GM12878 (cell line): ENCODE results near the gene GALNT3. TPM values are rescaled to one million over a fixed set of nuclear protein-coding genes. Genes with fewer than 3 reads are reported as not detected.

ENCODE experiments used
- ATAC-seq: fragments of 200-7000 bp; cut with Tn5 transposase; 3 replicates; pipeline ENCODE4 v1.9.1; 2020; ENCODE audit warnings: mild to moderate bottlenecking, moderate library complexity
- BruUV-seq: library from RNA; stranded (reverse); fragments of 400-500 nt; replicated peaks from 2 replicates; lab custom pipeline; 2021; lab: Mats Ljungman, UMichigan
- CTCF ChIA-PET: fragments of 300-600 bp; sonication (Branson Sonifier 250); formaldehyde crosslinking; extraction: SDS; loops from one replicate; lab custom pipeline; 2021; ENCODE audit warnings: inconsistent platforms; lab: Yijun Ruan, JAX
- POLR2A ChIA-PET: fragments of 350-600 bp; formaldehyde crosslinking; extraction: SDS; loops from one replicate; lab custom pipeline; 2021; ENCODE audit warnings: inconsistent platforms; lab: Charles Lee
- RAD21 ChIA-PET: fragments of 300-600 bp; sonication (Branson Sonifier 250); formaldehyde crosslinking; loops from one replicate; lab custom pipeline; 2023; ENCODE audit warnings: antibody characterized with exemption; ENCODE audit not compliant: unreplicated experiment; lab: Charles Lee
- SMC1A ChIA-PET: fragments of 300-600 bp; sonication (Branson Sonifier 250); formaldehyde crosslinking; loops from one replicate; lab custom pipeline; 2023; ENCODE audit not compliant: unreplicated experiment, uncharacterized antibody; lab: Charles Lee
- DNase-seq: peaks from one replicate; pipeline ENCODE4 v3.0.0-alpha.2; 2011; ENCODE audit warnings: low read depth, low spot score
- FAIRE-seq: peaks from 3 replicates; lab custom pipeline; 2011; peaks lifted over from hg19 to GRCh38; lab: Jason Lieb, UNC
- H2AFZ ChIP-seq: 2 replicates; pipeline ENCODE4 v1.6.0; 2011; ENCODE audit warnings: low read depth, low read length, control low read depth; ENCODE audit not compliant: control insufficient read depth
- H3K27ac ChIP-seq: 2 replicates; pipeline ENCODE4 v1.5.1; 2011; ENCODE audit warnings: control low read depth; ENCODE audit not compliant: control insufficient read depth, insufficient read depth
- H3K27me3 ChIP-seq, 2 experiments: replicated peaks in 1 of 2; 2 replicates each; pipeline versions ENCODE4 v1.6.0 to v1.6.1; 2011; ENCODE audit warnings: low read length in 1 of 2; ENCODE audit not compliant: control insufficient read depth in 2 of 2, insufficient read depth in 2 of 2
- H3K36me3 ChIP-seq, 2 experiments: 2 replicates each; pipeline ENCODE4 v1.5.1; 2011; ENCODE audit warnings: low read length in 1 of 2; ENCODE audit not compliant: control insufficient read depth in 2 of 2, insufficient read depth in 2 of 2
- H3K4me1 ChIP-seq: 2 replicates; pipeline ENCODE4 v1.6.1; 2011; ENCODE audit warnings: mild to moderate bottlenecking, low read length, moderate library complexity, mixed read lengths; ENCODE audit not compliant: control insufficient read depth, insufficient read depth
- H3K4me2 ChIP-seq: 2 replicates; pipeline ENCODE4 v1.6.0; 2011; ENCODE audit warnings: control low read depth; ENCODE audit not compliant: control insufficient read depth, insufficient read depth
- H3K4me3 ChIP-seq: fragments of 200-600 bp; sonication (generic); 2 replicates; pipeline ENCODE4 v1.5.1; 2016
- H3K79me2 ChIP-seq: 2 replicates; pipeline ENCODE4 v1.6.0; 2011; ENCODE audit warnings: low read length; ENCODE audit not compliant: control insufficient read depth, insufficient read depth
- H3K9ac ChIP-seq: 2 replicates; pipeline ENCODE4 v1.8.0; 2011; ENCODE audit warnings: low read length, control low read depth, mixed read lengths; ENCODE audit not compliant: control insufficient read depth, insufficient read depth
- H3K9me3 ChIP-seq: replicated peaks from 3 replicates; pipeline ENCODE4 v1.5.1; 2011; ENCODE audit warnings: mild to moderate bottlenecking, low read length; ENCODE audit not compliant: control insufficient read depth, insufficient read depth
- H4K20me1 ChIP-seq: 2 replicates; pipeline ENCODE4 v1.6.0; 2011; ENCODE audit not compliant: control insufficient read depth, insufficient read depth
- ASH2L ChIP-seq: fragments of 300-600, 200-600 bp; sonication (generic); IDR thresholded peaks from 2 replicates; pipeline ENCODE4 v1.6.1; 2017; ENCODE audit warnings: low read depth, mild to moderate bottlenecking, borderline replicate concordance
- CHD1 ChIP-seq: IDR thresholded peaks from 2 replicates; pipeline ENCODE4 v1.6.1; 2012; ENCODE audit warnings: low read depth, low read length, improper control_type of control experiment
- EP300 ChIP-seq, 2 experiments: fragments of 150-350 bp in 1 of 2; IDR thresholded peaks; 2 replicates each; pipeline ENCODE4 v1.6.1; 2011 to 2012; ENCODE audit warnings: low read depth in 2 of 2, low read length in 2 of 2, borderline replicate concordance in 1 of 2, improper control_type of control experiment in 1 of 2, inconsistent platforms in 1 of 2; ENCODE audit not compliant: control insufficient read depth in 1 of 2
- EZH2 ChIP-seq: IDR thresholded peaks from 2 replicates; pipeline ENCODE4 v1.6.1; 2012; ENCODE audit warnings: low read depth, mild to moderate bottlenecking, control low read depth, inconsistent platforms, low read length, borderline replicate concordance; ENCODE audit not compliant: control insufficient read depth
- RAD21 ChIP-seq: IDR thresholded peaks from 2 replicates; pipeline ENCODE4 v1.6.1; 2011; ENCODE audit warnings: mild to moderate bottlenecking, low read depth, low read length, moderate library complexity; ENCODE audit not compliant: insufficient read depth
- RAD51 ChIP-seq: fragments of 450-650 bp; IDR thresholded peaks from 2 replicates; pipeline ENCODE4 v1.6.1; 2016; ENCODE audit warnings: moderate library complexity, mild to moderate bottlenecking, inconsistent platforms
- SMC3 ChIP-seq: IDR thresholded peaks from 2 replicates; pipeline ENCODE4 v1.6.1; 2011; ENCODE audit warnings: low read length, improper control_type of control experiment, borderline replicate concordance
- ZNF217 ChIP-seq: fragments of 450-650 bp; IDR thresholded peaks from 2 replicates; pipeline ENCODE4 v1.6.1; 2017; ENCODE audit warnings: antibody characterized with exemption, mild to moderate bottlenecking
- ZNF384 ChIP-seq: IDR thresholded peaks from 2 replicates; pipeline ENCODE4 v1.6.1; 2012; ENCODE audit warnings: low read depth, mild to moderate bottlenecking, low read length, improper control_type of control experiment, borderline replicate concordance
- WGBS: methylation state at CpG from one replicate; pipeline ENCODE4 v1.1.6; 2016; ENCODE audit warnings: low lambda C conversion rate; ENCODE audit not compliant: insufficient replicate concordance, insufficient coverage; ENCODE audit errors: missing lambda C conversion rate; 5-methylcytosine and 5-hydroxymethylcytosine counted together
- in situ Hi-C: fragments of 300-500 bp; cut with MboI; formaldehyde crosslinking; loops from 9 replicates; pipeline ENCODE4 v1.14.3; 2018; ENCODE audit warnings: mixed read lengths
- intact Hi-C: fragments of 100-400 bp; cut with micrococcal nuclease; formaldehyde crosslinking; loops from one replicate; pipeline ENCODE4 v1.14.2; 2022; ENCODE audit not compliant: unreplicated experiment
- polyA plus RNA-seq, 11 experiments: library from polyadenylated mRNA; depleted of rRNA in 4 of 11; unstranded in 6 of 11; stranded (reverse) in 5 of 11; fragments of >200 nt; fragmentation: Nextera tagmentation in 4 of 11; fragmentation: Illumina TruSeq in 1 of 11; extraction: Ambion mirVana in 4 of 11; extraction: Trizol in 1 of 11; gene quantifications; 1 replicate in 1 of 11; 2 replicates in 10 of 11; pipeline versions ENCODE4 v1.2.1 to v1.2.3, GENCODE V29; 2011 to 2016; ENCODE audit warnings: inconsistent platforms in 2 of 11, missing spikeins in 2 of 11, low read depth in 1 of 11
- total RNA-seq, 4 experiments: library from RNA; depleted of rRNA in 3 of 4; stranded (reverse); fragments of >200 nt in 3 of 4; fragmentation: Illumina TruSeq in 1 of 4; extraction: Trizol in 1 of 4; gene quantifications; 2 replicates each; pipeline versions ENCODE4 v1.2.1 to v1.2.3, GENCODE V29; 2013 to 2021
- TF ChIP-seq, protein P1 (sequence below): IDR thresholded peaks from 2 replicates; pipeline ENCODE4 v1.6.1; 2012; ENCODE audit warnings: low read depth, low read length, improper control_type of control experiment
- TF ChIP-seq, protein P2 (sequence below), 3 experiments: IDR thresholded peaks in 2 of 3; conservative IDR thresholded peaks in 1 of 3; 2 replicates each; pipeline ENCODE4 v1.5.1; 2011; ENCODE audit warnings: low read depth in 3 of 3, low read length in 3 of 3, mild to moderate bottlenecking in 3 of 3, control low read depth in 2 of 3, moderate library complexity in 2 of 3, inconsistent platforms in 1 of 3, mixed read lengths in 1 of 3; ENCODE audit not compliant: control insufficient read depth in 2 of 3, insufficient read depth in 1 of 3; ENCODE audit errors: extremely low read depth in 1 of 3
- TF ChIP-seq, protein P3 (sequence below): fragments of 150-350 bp; IDR thresholded peaks from 2 replicates; pipeline ENCODE4 v1.6.1; 2016; ENCODE audit warnings: low read depth, low read length

Gene GALNT3
- total and polyA plus RNA-seq, 10 of the 15 experiments (the other 5 are each of a cell fraction or from before 2014, with no cell fraction given), result 0.53 to 3.7 (median 1.1) TPM

DNA sequence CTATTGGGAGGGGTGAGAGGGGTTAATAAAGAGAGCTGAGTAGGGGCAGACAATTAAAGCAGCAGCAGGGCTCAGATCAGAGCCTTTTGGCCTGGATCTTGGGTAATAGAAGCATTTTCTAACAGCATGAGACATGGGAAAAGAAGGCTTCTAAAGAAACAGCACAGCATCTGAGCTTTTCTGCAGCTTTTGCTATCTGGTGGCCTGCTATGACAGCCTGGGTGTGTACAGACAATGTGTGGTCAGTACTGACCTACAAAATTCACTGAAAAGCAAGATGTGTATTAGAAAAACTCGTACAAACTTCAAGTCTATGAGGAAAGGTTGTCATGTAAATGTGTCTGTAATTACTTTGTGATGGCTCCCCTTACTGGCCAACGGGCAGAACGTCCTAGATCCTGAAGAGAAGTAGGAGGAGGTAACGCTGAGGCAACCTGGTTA, 95.6 kb downstream of the GALNT3 start:
- Histone ChIP-seq H2AFZ (no peak overlapping the region), H3K79me2 (no peaks in the 10 kb centered on the region), H4K20me1 (no peaks in the 10 kb centered on the region), H3K9ac (no peak overlapping the region), H3K27ac (no peak overlapping the region), H3K4me1 (no peaks in the 10 kb centered on the region), H3K27me3 (no peaks in the 10 kb centered on the region), H3K4me3 (no peak overlapping the region), H3K36me3 (no peaks in the 10 kb centered on the region), H3K4me2 (no peak overlapping the region), H3K9me3 (no peaks in the 10 kb centered on the region)
- FAIRE-seq, result peak; percentile 69
- ChIA-PET POLR2A (interaction anchor here (1.1 to 1.3 kb wide), 2 partner anchors 19 to 134 kb away, joined by 3 to 4 read pairs; no protein-coding TSS in a partner anchor), RAD21 (interaction anchor here (0.7 to 3.6 kb wide), 22 partner anchors 17 to 459 kb away, joined by 3 to 42 read pairs (median 5); partner anchors contain the start of gene SCN2A), CTCF (interaction anchor here (0.7 to 7.6 kb wide), 35 partner anchors 9 to 296 kb away, joined by 3 to 105 read pairs (median 4); no protein-coding TSS in a partner anchor), SMC1A (interaction anchor here (0.7 to 6.8 kb wide), 46 partner anchors 11 to 307 kb away, joined by 3 to 114 read pairs (median 5); partner anchors contain the start of gene CSRNP3)
- intact Hi-C loops, result loop anchor here (1.0 to 5.0 kb wide), 4 partner anchors 79 to 297 kb away; no protein-coding TSS in a partner anchor
- no TSS peak for BruUV-seq
- peak; percentile 27 for DNase-seq
- in situ Hi-C loops, result loop anchor here (10.0 kb wide), 1 partner anchor 284 kb away; no protein-coding TSS in a partner anchor
- 0% methylated on average over 4 of the region's 4 CpGs for WGBS
- peak; percentile 95 for ATAC-seq
- TF ChIP-seq RAD51 (no peak), EP300 (IDR thresholded peaks at IDR 0.05; ENCODE audit: borderline replicate concordance in 1 of 2, control insufficient read depth in 1 of 2, low read depth in 2 of 2, low read length in 2 of 2) (no peak), ASH2L (no peak), ZNF384 (no peak), ZNF217 (no peak), CHD1 (no peak), RAD21 (peak; percentile 53), SMC3 (peak; percentile 63; the same call in 1 of the 2 replicates), EZH2 (no peak)
- TF ChIP-seq, protein P1, sequence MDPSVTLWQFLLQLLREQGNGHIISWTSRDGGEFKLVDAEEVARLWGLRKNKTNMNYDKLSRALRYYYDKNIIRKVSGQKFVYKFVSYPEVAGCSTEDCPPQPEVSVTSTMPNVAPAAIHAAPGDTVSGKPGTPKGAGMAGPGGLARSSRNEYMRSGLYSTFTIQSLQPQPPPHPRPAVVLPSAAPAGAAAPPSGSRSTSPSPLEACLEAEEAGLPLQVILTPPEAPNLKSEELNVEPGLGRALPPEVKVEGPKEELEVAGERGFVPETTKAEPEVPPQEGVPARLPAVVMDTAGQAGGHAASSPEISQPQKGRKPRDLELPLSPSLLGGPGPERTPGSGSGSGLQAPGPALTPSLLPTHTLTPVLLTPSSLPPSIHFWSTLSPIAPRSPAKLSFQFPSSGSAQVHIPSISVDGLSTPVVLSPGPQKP, result no peak
- TF ChIP-seq, protein P2, sequence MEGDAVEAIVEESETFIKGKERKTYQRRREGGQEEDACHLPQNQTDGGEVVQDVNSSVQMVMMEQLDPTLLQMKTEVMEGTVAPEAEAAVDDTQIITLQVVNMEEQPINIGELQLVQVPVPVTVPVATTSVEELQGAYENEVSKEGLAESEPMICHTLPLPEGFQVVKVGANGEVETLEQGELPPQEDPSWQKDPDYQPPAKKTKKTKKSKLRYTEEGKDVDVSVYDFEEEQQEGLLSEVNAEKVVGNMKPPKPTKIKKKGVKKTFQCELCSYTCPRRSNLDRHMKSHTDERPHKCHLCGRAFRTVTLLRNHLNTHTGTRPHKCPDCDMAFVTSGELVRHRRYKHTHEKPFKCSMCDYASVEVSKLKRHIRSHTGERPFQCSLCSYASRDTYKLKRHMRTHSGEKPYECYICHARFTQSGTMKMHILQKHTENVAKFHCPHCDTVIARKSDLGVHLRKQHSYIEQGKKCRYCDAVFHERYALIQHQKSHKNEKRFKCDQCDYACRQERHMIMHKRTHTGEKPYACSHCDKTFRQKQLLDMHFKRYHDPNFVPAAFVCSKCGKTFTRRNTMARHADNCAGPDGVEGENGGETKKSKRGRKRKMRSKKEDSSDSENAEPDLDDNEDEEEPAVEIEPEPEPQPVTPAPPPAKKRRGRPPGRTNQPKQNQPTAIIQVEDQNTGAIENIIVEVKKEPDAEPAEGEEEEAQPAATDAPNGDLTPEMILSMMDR (IDR thresholded peaks at IDR 0.05 in 2 of 3, conservative IDR thresholded peaks at IDR 0.05 in 1 of 3; ENCODE audit: control insufficient read depth in 2 of 3, extremely low read depth in 1 of 3, insufficient read depth in 1 of 3, low read depth in 3 of 3, low read length in 3 of 3), result peak; percentile 39 to 69 (median 64); a peak in 5 of 6 replicates
- TF ChIP-seq, protein P3, sequence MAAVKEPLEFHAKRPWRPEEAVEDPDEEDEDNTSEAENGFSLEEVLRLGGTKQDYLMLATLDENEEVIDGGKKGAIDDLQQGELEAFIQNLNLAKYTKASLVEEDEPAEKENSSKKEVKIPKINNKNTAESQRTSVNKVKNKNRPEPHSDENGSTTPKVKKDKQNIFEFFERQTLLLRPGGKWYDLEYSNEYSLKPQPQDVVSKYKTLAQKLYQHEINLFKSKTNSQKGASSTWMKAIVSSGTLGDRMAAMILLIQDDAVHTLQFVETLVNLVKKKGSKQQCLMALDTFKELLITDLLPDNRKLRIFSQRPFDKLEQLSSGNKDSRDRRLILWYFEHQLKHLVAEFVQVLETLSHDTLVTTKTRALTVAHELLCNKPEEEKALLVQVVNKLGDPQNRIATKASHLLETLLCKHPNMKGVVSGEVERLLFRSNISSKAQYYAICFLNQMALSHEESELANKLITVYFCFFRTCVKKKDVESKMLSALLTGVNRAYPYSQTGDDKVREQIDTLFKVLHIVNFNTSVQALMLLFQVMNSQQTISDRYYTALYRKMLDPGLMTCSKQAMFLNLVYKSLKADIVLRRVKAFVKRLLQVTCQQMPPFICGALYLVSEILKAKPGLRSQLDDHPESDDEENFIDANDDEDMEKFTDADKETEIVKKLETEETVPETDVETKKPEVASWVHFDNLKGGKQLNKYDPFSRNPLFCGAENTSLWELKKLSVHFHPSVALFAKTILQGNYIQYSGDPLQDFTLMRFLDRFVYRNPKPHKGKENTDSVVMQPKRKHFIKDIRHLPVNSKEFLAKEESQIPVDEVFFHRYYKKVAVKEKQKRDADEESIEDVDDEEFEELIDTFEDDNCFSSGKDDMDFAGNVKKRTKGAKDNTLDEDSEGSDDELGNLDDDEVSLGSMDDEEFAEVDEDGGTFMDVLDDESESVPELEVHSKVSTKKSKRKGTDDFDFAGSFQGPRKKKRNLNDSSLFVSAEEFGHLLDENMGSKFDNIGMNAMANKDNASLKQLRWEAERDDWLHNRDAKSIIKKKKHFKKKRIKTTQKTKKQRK, result no peak
